CD4-positive, alpha-beta T cell (primary cell): ENCODE results near the gene C3orf80. TPM values are rescaled to one million over a fixed set of nuclear protein-coding genes. Genes with fewer than 3 reads are reported as not detected.

Experiments used
- ATAC-seq: fragments of 200-7000 bp; cut with Tn5 transposase; one replicate; pipeline ENCODE4 v1.10.0; 2022; ENCODE audit warnings: mild to moderate bottlenecking; ENCODE audit not compliant: poor library complexity
- CTCF ChIA-PET: fragments of 350-600 bp; sonication (Branson Sonifier 250); formaldehyde crosslinking; loops from one replicate; lab custom pipeline; 2021; ENCODE audit warnings: antibody characterized with exemption, inconsistent platforms; lab: Charles Lee
- POLR2A ChIA-PET: fragments of 350-600 bp; sonication (Branson Sonifier 250); formaldehyde crosslinking; loops from one replicate; lab custom pipeline; 2021; ENCODE audit warnings: antibody characterized with exemption, inconsistent platforms; lab: Charles Lee
- DNase-seq, 14 experiments: peaks; one replicate each; pipeline ENCODE4 v3.0.0-alpha.2; 2013 to 2020; ENCODE audit warnings: mixed read lengths in 2 of 14
- H3K27ac ChIP-seq, 2 donors: one replicate each; pipeline versions ENCODE4 v1.5.1 to v1.7.0; 2013; ENCODE audit warnings: low read length in 2 of 2, low read depth in 1 of 2, mild to moderate bottlenecking in 1 of 2
- H3K27me3 ChIP-seq, 2 experiments: 1 replicate in 1 of 2; 2 replicates in 1 of 2; pipeline versions ENCODE4 v1.6.1 to v1.7.0; 2013; ENCODE audit warnings: low read length in 2 of 2, control low read depth in 1 of 2, mild to moderate bottlenecking in 1 of 2, moderate library complexity in 1 of 2; ENCODE audit not compliant: insufficient read depth in 2 of 2, control insufficient read depth in 1 of 2
- H3K36me3 ChIP-seq: one replicate; pipeline ENCODE4 v1.6.1; 2013; ENCODE audit warnings: low read length, control low read depth; ENCODE audit not compliant: insufficient read depth
- H3K4me1 ChIP-seq: one replicate; pipeline ENCODE4 v1.6.1; 2013; ENCODE audit warnings: low read length, control low read depth; ENCODE audit not compliant: insufficient read depth
- H3K4me3 ChIP-seq: one replicate; pipeline ENCODE4 v1.5.1; 2013; ENCODE audit warnings: mild to moderate bottlenecking, low read length, moderate library complexity
- H3K9me3 ChIP-seq, 2 experiments: 1 replicate in 1 of 2; 2 replicates in 1 of 2; pipeline versions ENCODE4 v1.6.1 to v1.7.0; 2013; ENCODE audit warnings: low read length in 2 of 2, mild to moderate bottlenecking in 2 of 2, control low read depth in 1 of 2, moderate library complexity in 1 of 2; ENCODE audit not compliant: control insufficient read depth in 1 of 2, insufficient read depth in 1 of 2
- H3K27ac Mint-ChIP-seq: one replicate; pipeline ENCODE4 v1.8.0; 2020; ENCODE audit warnings: mixed read lengths
- H3K27me3 Mint-ChIP-seq: one replicate; pipeline ENCODE4 v1.8.0; 2021; ENCODE audit warnings: mixed read lengths
- H3K36me3 Mint-ChIP-seq: one replicate; pipeline ENCODE4 v1.8.0; 2021; ENCODE audit warnings: low read depth, mixed read lengths
- H3K4me1 Mint-ChIP-seq: one replicate; pipeline ENCODE4 v1.8.0; 2021; ENCODE audit warnings: low read depth, mixed read lengths
- H3K4me3 Mint-ChIP-seq: one replicate; pipeline ENCODE4 v1.8.0; 2020; ENCODE audit warnings: mild to moderate bottlenecking, mixed read lengths
- H3K9me3 Mint-ChIP-seq: one replicate; pipeline ENCODE4 v1.8.0; 2020; ENCODE audit warnings: mixed read lengths
- CTCF ChIP-seq: fragments of 200-600 bp; IDR thresholded peaks from one replicate; pipeline ENCODE4 v1.8.0; 2022; ENCODE audit warnings: antibody characterized with exemption, mild to moderate bottlenecking
- intact Hi-C, 2 experiments: fragments of 100-400 bp; cut with DNase I in 1 of 2; cut with micrococcal nuclease in 1 of 2; formaldehyde crosslinking; loops; one replicate each; pipeline versions ENCODE4 v1.15.1 to v1.9.0; 2023 to 2025; cut with DNase I, micrococcal nuclease
- total RNA-seq, 174 experiments: library from RNA in 2 of 174; stranded (reverse) in 2 of 174; gene quantifications; one replicate each; pipeline ENCODE4 v1.2.3 and lab custom pipeline; 2021 to 2026

Gene C3orf80
- total RNA-seq, 2 experiments from 2014 or later: not detected

- no peaks in the 10 kb centered on the region for H3K36me3 Mint-ChIP-seq
- no peak overlapping the region for H3K4me3 Mint-ChIP-seq
- Histone ChIP-seq H3K4me3 (no peak overlapping the region), H3K27me3 (peaks cover 0 to 4% of the 10 kb centered on the region in 2 experiments), H3K9me3 (no peaks in the 10 kb centered on the region), H3K27ac (no peak overlapping the region), H3K36me3 (no peaks in the 10 kb centered on the region), H3K4me1 (no peaks in the 10 kb centered on the region)
- H3K27me3 Mint-ChIP-seq: peaks cover 26% of the 10 kb centered on the region
- intact Hi-C loops: no loop called here
- ChIA-PET CTCF (no interaction called here), POLR2A (no interaction called here)
- DNase-seq: no peak
- no peak for ATAC-seq
- no peak for TF ChIP-seq CTCF
- no peaks in the 10 kb centered on the region for H3K4me1 Mint-ChIP-seq
- H3K9me3 Mint-ChIP-seq: no peaks in the 10 kb centered on the region
- H3K27ac Mint-ChIP-seq: no peak overlapping the region
Observed at GRCh38 chr3:160179906-160180305, 45.3 kb upstream of the C3orf80 start.

DNA sequence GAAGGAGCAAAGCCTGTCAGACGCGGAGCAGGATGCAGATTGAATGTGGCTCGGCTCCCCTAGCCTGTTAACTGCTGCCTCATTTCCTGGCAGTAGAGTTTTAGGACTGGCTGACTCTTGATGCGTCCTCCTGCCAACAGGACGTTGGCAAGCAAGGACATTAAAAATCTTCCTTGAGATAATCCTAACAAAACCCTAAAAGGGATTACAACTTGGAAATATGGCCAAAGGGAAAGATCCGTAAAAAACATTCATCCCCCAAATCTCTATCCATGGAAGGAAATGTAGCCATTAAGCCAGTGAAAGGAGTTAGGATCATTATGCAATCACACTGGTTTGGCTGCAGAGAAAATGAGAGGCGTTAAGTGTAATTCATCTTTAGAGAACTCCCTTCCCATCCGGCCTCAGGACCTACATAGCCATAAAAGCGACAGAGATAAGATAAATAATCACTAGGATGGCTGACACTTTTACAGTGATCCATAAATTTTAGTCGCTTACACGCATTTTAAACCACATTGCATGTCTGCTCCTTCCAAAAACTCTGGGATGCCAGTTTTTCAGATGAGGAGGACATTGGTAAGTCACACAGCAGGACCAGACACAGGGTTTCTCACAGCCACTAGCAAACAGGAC, 44.5 kb upstream of the C3orf80 start:
- H3K27me3 ChIP-seq: peaks cover 0 to 4% of the 10 kb centered on the region in 2 experiments
- H3K36me3 ChIP-seq: no peaks in the 10 kb centered on the region
- no peaks in the 10 kb centered on the region for H3K9me3 ChIP-seq
- ChIA-PET CTCF (no interaction called here), POLR2A (no interaction called here)
- intact Hi-C loops: no loop called here
- no peak overlapping the region for H3K4me3 Mint-ChIP-seq
- no peak for ATAC-seq
- no peak overlapping the region for H3K27ac ChIP-seq
- no peaks in the 10 kb centered on the region for H3K36me3 Mint-ChIP-seq
- H3K4me1 ChIP-seq: no peaks in the 10 kb centered on the region
- H3K27me3 Mint-ChIP-seq: peaks cover 24% of the 10 kb centered on the region
- no peak for TF ChIP-seq CTCF
- no peak overlapping the region for H3K27ac Mint-ChIP-seq
- no peak overlapping the region for H3K4me3 ChIP-seq
- H3K4me1 Mint-ChIP-seq: no peaks in the 10 kb centered on the region
- no peak for DNase-seq
- H3K9me3 Mint-ChIP-seq: no peaks in the 10 kb centered on the region

DNA sequence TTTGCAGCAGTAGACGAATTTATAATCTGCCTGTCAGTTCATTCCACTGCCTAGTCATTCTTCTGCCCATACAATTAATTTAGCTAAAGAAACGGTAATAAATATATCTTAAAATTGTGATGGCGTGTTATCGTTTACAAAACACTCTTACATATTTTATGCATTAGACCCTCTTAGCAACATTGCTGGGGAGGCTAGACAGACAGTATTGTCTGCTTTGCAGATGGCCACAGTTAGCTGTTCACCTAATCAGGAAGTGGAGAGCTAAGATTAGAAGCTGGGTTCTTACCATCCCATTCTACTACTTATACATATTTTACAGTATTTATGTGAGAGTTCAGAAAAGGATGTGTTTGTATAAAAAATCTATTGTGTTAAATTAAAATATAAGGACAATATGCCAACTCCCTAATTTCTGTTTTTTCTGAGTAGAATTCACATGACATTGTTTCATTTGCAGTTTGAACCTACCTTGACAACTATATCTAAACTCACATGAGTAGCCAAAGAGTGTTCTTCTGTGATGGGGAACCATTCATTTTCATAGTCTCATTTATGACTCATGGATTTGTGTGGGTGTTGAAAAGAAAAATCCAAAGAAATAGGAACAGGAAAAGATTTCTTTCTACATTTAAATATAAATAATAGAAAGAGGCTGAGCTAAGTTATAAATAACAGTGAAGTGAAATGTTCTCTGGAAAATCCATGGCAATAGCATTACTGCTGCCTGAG, 41.7 kb upstream of the C3orf80 start:
- CTCF ChIA-PET: no interaction called here
- no peak for ATAC-seq
- peaks cover 24% of the 10 kb centered on the region for H3K27me3 Mint-ChIP-seq

More for the DNA sequence above, 41.7 kb upstream of the C3orf80 start:
- no peak for DNase-seq
- intact Hi-C loops: no loop called here
- no peaks in the 10 kb centered on the region for H3K4me1 ChIP-seq
- H3K27me3 ChIP-seq: no peaks in the 10 kb centered on the region
- POLR2A ChIA-PET: no interaction called here
- no peak overlapping the region for H3K27ac ChIP-seq
- Mint-ChIP-seq H3K4me3 (no peak overlapping the region), H3K4me1 (no peaks in the 10 kb centered on the region), H3K36me3 (no peaks in the 10 kb centered on the region), H3K27ac (no peak overlapping the region), H3K9me3 (no peaks in the 10 kb centered on the region)
- H3K9me3 ChIP-seq: no peaks in the 10 kb centered on the region
- TF ChIP-seq CTCF: no peak
- no peaks in the 10 kb centered on the region for H3K36me3 ChIP-seq
- H3K4me3 ChIP-seq: no peak overlapping the region
